HG03066 (cell line): ENCODE data around the gene STX18.

Experiments used
- ATAC-seq: cut with Tn5 transposase; IDR thresholded peaks from one replicate; pipeline ENCODE4 v1.9.1; 2021; ENCODE audit warnings: low read depth; ENCODE audit not compliant: unreplicated experiment

STX18 gene

GRCh38 chr4:4408576-4409335 is 133.1 kb downstream of the STX18 start:
- no peak for ATAC-seq

- no peak for ATAC-seq
Observed at GRCh38 chr4:4408132-4408523, 133.7 kb downstream of the STX18 start.

DNA sequence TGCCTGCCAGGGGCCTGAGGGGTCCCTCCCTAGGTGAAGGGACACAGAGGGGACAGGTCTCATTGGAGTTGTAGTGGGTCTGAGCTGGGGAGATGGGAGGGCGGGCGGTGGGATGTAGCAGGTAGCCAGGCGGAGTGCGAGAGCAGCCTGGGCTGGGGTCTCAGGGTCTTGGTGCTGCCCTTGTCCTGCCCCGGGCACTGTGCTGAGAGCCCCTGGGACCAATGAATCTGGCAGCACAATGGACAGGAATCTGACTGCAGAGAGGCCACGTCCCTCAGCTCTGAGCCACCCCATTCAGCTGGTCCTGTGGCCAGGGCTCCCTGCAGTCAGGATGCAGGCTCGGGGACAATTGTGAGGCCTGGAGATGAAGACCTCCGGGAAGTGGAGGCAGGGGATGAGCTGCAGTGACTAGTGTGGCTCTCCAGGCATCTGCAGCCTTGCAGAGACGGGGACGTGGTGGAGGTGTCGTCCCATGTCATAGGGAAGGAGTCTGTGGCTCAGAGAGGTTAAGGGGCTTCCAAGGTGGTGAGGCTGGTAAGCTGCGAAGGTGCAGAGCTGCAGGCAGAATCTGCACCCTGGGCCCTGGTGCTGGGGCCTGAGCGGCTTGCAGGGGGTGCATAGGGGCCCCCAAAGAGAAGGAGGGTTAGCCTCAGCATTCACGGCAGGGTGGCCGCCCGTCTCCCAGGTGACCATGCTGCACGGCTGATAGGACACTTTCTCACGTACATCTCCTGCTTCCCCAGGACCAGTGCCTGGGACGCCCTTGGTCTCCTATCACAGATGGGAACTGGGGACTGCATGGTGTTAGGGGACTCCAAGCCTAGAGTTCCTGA is 134.3 kb downstream of the STX18 start:
- ATAC-seq = no peak

GRCh38 chr4:4406455-4407298 is 135.2 kb downstream of the STX18 start:
- ATAC-seq = no peak

GRCh38 chr4:4405358-4405962 is 136.4 kb downstream of the STX18 start:
- no peak for ATAC-seq

- ATAC-seq = no peak
Observed at GRCh38 chr4:4402966-4403365, 138.9 kb downstream of the STX18 start.

DNA sequence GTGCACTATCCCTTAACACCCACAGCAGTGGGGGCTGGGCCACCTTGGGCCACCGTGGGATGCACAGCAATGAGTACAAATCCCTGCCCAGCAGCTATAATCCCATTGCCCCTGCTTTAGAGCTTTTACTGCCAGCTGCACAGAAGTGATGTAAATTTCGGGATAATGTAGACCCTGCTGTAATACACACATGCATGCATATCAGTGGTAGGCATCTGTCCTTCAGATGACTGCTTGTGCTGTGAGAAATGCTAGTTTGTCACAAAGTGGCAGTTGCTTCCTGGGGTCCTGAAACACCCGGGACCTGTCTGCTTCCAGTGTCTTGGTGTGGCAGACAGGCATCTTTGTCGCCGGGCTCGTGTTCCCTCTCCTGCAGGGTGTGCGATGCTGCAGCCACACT is 140.8 kb downstream of the STX18 start:
- ATAC-seq = no peak

- no peak for ATAC-seq
Observed at GRCh38 chr4:4398430-4398829, 143.4 kb downstream of the STX18 start.

GRCh38 chr4:4397441-4397819 is 144.4 kb downstream of the STX18 start:
- no peak for ATAC-seq

DNA sequence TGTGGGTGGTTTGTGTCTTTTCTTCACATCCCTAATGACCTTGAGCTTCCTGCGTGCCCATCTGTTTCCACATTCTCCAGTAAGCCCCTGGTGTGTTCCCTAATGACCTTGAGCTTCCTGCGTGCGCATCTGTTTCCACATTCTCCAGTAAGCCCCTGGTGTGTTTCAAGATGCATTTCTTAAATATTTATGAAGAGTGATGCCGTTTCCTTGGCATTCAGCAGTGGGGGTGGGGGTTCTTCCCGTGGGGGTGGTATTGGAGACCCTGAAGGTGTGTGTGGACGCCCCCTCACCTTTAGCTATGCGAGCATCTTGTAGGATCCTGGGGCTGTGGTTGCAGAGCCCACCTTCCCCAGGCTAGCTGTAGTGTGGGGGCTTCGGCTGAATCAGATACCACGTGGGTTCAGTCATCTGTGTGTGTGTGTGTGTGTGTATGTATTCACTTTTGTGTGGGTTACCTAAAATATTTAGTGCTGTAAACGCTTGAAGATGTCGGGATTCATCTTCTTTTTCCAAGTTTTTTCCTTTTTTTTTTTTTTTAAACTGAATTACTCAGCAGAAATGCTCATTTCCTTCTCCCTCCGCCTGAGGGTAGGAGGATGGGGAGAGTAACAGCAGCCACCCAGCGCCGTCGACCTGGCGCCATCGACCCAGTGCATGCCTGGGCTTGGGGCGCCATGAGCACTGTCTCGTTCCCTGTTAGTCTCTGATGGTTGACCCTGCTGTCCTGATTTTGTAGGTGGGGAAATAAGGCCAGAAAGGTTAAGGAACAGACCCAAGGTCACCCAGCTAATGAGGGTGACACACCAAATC is 145.0 kb downstream of the STX18 start:
- no peak for ATAC-seq

GRCh38 chr4:4395849-4396627 is 145.8 kb downstream of the STX18 start:
- ATAC-seq = no peak

GRCh38 chr4:4395371-4395770 is 146.5 kb downstream of the STX18 start:
- no peak for ATAC-seq

DNA sequence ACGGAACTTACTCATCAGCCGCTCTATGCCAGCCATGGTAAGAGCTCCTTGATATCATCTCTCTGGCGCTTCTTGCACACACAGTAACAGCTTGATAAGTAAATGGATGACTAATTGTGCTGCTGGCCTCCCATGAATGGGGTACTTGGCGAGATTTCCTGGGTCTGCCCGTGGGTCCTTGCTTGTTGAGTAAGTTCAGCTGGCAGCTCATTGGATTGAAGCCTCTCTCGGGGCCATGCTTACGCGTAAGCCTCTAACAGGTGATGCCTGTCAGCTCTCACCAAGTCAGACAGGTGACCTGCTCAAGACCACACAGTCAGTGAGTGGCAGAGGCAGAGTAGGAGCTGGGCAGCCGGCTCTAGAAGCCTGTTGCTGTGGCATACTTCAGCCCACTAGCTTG is 147.2 kb downstream of the STX18 start:
- no peak for ATAC-seq

- no peak for ATAC-seq
Observed at GRCh38 chr4:4392501-4393183, 149.2 kb downstream of the STX18 start.

GRCh38 chr4:4391866-4392265 is 150.0 kb downstream of the STX18 start:
- no peak for ATAC-seq

DNA sequence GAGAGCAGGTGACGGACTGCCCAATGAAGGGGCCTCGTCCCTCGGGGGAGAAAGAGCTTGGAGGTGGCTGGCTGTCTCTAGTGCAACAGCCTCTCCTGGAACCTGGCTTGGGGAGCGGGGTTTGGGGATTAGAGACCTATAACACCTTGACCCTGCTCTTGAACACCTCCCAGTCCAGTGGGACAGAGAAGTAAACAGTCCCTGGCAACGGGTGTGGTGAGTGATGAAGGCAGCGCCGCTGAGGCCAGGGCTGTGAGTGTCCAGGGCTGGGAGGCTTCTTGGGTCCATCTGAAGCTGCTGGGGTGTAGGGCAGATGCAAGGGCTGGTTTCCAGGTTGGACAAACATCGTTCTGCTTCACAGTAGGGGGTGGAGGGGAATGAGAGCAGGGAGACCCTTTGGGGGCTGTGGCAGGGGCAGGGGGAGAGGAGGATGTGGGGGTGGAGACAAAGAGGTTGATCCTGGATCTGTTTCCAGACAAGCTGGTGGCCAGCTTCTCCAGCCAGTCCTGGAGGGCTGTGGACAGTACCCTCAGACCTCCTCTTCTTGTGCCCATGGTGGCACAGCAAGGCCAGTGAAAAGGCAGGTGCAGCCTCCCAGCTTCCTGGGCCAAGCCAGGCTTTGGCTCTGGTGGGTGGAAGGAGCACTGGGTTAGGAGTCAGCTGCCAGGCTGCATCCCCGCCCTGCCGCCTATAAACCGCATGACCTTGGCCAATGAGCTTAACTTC is 151.2 kb downstream of the STX18 start:
- no peak for ATAC-seq

DNA sequence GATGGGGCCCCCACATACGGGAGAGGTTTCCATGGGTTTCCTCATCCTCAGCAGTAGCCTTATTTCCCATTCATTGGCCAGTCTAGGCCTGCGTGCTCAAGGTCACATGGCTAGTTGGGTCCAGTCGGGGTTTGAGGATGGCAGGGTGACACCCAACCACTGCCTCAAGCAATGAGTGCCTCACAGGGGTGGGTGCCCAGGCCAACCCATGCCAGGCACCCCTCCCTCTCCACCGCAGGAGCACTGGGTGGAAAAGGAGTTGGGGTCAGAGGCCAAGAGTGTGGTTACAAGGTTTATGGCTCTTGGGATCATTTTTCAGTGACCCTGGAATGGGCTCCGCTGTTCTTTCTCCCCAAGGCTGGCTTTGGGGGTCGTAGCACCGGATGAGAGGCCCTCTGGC is 151.8 kb downstream of the STX18 start:
- ATAC-seq = no peak
